Measurements from ENCODE around the gene NR1H2.

Gene NR1H2

GRCh38 chr19:50423279-50424113, 47.2 kb downstream of the NR1H2 start:
- no peak for DNase-seq (ENCODE audit: low read depth)

GRCh38 chr19:50425581-50425980, 49.3 kb downstream of the NR1H2 start:
- DNase-seq (ENCODE audit: low read depth) = no peak

GRCh38 chr19:50427318-50427925, 51.2 kb downstream of the NR1H2 start:
- no peak for DNase-seq (ENCODE audit: low read depth)

GRCh38 chr19:50427997-50428425, 51.8 kb downstream of the NR1H2 start:
- DNase-seq (ENCODE audit: low read depth) = no peak

- no peak for DNase-seq (ENCODE audit: low read depth)
Observed at GRCh38 chr19:50428772-50429463, 52.7 kb downstream of the NR1H2 start.

GRCh38 chr19:50430888-50431342, 54.7 kb downstream of the NR1H2 start:
- DNase-seq (ENCODE audit: low read depth) = no peak

- peak; percentile 85 for DNase-seq (ENCODE audit: low read depth)
Observed at GRCh38 chr19:50431343-50432220, 55.3 kb downstream of the NR1H2 start.

GRCh38 chr19:50432221-50433028, 56.2 kb downstream of the NR1H2 start, which contains the start of gene MYBPC2:
TSS of gene MYBPC2 (plus strand) at chr19:50432892. CDS start at chr19:50432954, 62 bp downstream.
- DNase-seq (ENCODE audit: low read depth) = no peak

Measured in stimulated activated CD8-positive, alpha-beta memory T cell treated with anti-CD3 and anti-CD28 coated beads, Interleukin-15, amount 100 ng/mL, for 24 hours (primary cell).